H1 (cell line): ENCODE measurements around the gene SLC38A8. TPM values are rescaled to one million over a fixed set of nuclear protein-coding genes. Genes with fewer than 3 reads are reported as not detected.

Experiments
- CTCF ChIA-PET: fragments of 300-600 bp; sonication (Branson Sonifier 250); formaldehyde crosslinking; loops from one replicate; lab custom pipeline; 2021; ENCODE audit not compliant: partially characterized antibody; lab: Charles Lee
- POLR2A ChIA-PET: fragments of 300-600 bp; sonication (Branson Sonifier 250); formaldehyde crosslinking; loops from one replicate; lab custom pipeline; 2021; ENCODE audit warnings: inconsistent platforms; ENCODE audit not compliant: partially characterized antibody; lab: Charles Lee
- DNase-seq, 2 experiments: peaks; one replicate each; pipeline versions ENCODE4 v3.0.0 to v3.0.0-alpha.2; 2010 to 2022; ENCODE audit warnings: low spot score in 2 of 2, low read depth in 1 of 2, mixed read lengths in 1 of 2
- FAIRE-seq: peaks from 2 replicates; lab custom pipeline; 2011; peaks lifted over from hg19 to GRCh38; lab: Jason Lieb, UNC
- H2AFZ ChIP-seq: 2 replicates; pipeline ENCODE4 v1.8.1; 2012; ENCODE audit warnings: low read length, inconsistent platforms
- H2AK5ac ChIP-seq: 2 replicates; pipeline ENCODE4 v1.6.1; 2013; ENCODE audit warnings: low read depth, low read length
- H2BK120ac ChIP-seq: replicated peaks from 2 replicates; pipeline ENCODE3; 2013; ENCODE audit warnings: low read depth, low read length, inconsistent platforms
- H2BK12ac ChIP-seq: 2 replicates; pipeline ENCODE4 v1.6.1; 2013; ENCODE audit warnings: low read depth, low read length
- H2BK15ac ChIP-seq: 2 replicates; pipeline ENCODE4 v1.6.1; 2013; ENCODE audit warnings: low read length
- H2BK20ac ChIP-seq: 2 replicates; pipeline ENCODE4 v1.6.1; 2013; ENCODE audit warnings: low read length
- H2BK5ac ChIP-seq: 2 replicates; pipeline ENCODE4 v1.6.1; 2013; ENCODE audit warnings: low read depth, low read length
- H3K14ac ChIP-seq: 2 replicates; pipeline ENCODE4 v1.6.1; 2013; ENCODE audit warnings: inconsistent platforms; ENCODE audit not compliant: insufficient read length
- H3K18ac ChIP-seq: 2 replicates; pipeline ENCODE4 v1.6.1; 2013; ENCODE audit warnings: low read length; ENCODE audit errors: extremely low read depth
- H3K23ac ChIP-seq: 2 replicates; pipeline ENCODE4 v1.6.1; 2013; ENCODE audit warnings: inconsistent platforms; ENCODE audit not compliant: insufficient read length
- H3K23me2 ChIP-seq: 2 replicates; pipeline ENCODE4 v1.6.1; 2013; ENCODE audit warnings: low read depth, low read length
- H3K27ac ChIP-seq: 2 replicates; pipeline ENCODE4 v1.6.1; 2011; ENCODE audit warnings: low read depth, low read length, inconsistent platforms
- H3K27me3 ChIP-seq, 4 experiments: replicated peaks in 1 of 4; 1 replicate in 1 of 4; 2 replicates in 3 of 4; pipeline versions ENCODE4 v1.6.1 to v1.8.1; 2011 to 2013; ENCODE audit warnings: low read length in 3 of 4, mild to moderate bottlenecking in 3 of 4, inconsistent platforms in 2 of 4, mixed read lengths in 2 of 4, moderate library complexity in 1 of 4; ENCODE audit not compliant: control insufficient read depth in 3 of 4, insufficient read depth in 3 of 4; ENCODE audit errors: extremely low read depth in 1 of 4
- H3K36me3 ChIP-seq, 4 experiments: 2 replicates each; pipeline versions ENCODE4 v1.6.1 to v1.8.1; 2011 to 2013; ENCODE audit warnings: mild to moderate bottlenecking in 4 of 4, low read length in 3 of 4, moderate library complexity in 2 of 4, control low read depth in 1 of 4, inconsistent platforms in 1 of 4; ENCODE audit not compliant: insufficient read depth in 4 of 4, control insufficient read depth in 2 of 4
- H3K4ac ChIP-seq: replicated peaks from 2 replicates; pipeline ENCODE3; 2013; ENCODE audit warnings: low read length, low read depth, mixed read lengths, inconsistent platforms; ENCODE audit not compliant: insufficient read length
- H3K4me1 ChIP-seq, 4 experiments: replicated peaks in 1 of 4; 1 replicate in 1 of 4; 2 replicates in 3 of 4; pipeline versions ENCODE4 v1.6.1 to v1.8.1; 2011 to 2013; ENCODE audit warnings: low read length in 3 of 4, inconsistent platforms in 2 of 4, mixed read lengths in 1 of 4; ENCODE audit not compliant: insufficient read depth in 4 of 4, control insufficient read depth in 3 of 4
- H3K4me2 ChIP-seq, 2 experiments: 2 replicates each; pipeline versions ENCODE4 v1.6.1 to v1.8.1; 2011 to 2013; ENCODE audit warnings: low read depth in 2 of 2, low read length in 2 of 2, control low read depth in 1 of 2, inconsistent platforms in 1 of 2, mild to moderate bottlenecking in 1 of 2; ENCODE audit not compliant: insufficient read depth in 1 of 2
- H3K4me3 ChIP-seq, 4 experiments: fragments of 200-600, 300-600 bp in 1 of 4; sonication (generic), shearing (Covaris generic), sonication (Bioruptor Twin) in 1 of 4; 2 replicates each; pipeline versions ENCODE4 v1.5.1 to v1.8.1; 2011 to 2016; ENCODE audit warnings: low read length in 4 of 4, low read depth in 3 of 4, control low read depth in 2 of 4, inconsistent platforms in 2 of 4, mild to moderate bottlenecking in 2 of 4, mixed read lengths in 1 of 4, moderate library complexity in 1 of 4; ENCODE audit not compliant: insufficient read depth in 2 of 4; ENCODE audit errors: extremely low read depth in 1 of 4
- H3K56ac ChIP-seq: replicated peaks from 2 replicates; pipeline ENCODE3; 2013; ENCODE audit warnings: low read depth, mild to moderate bottlenecking, mixed read lengths, low read length, inconsistent platforms; ENCODE audit not compliant: insufficient read length
- H3K79me1 ChIP-seq: 2 replicates; pipeline ENCODE4 v1.6.1; 2013; ENCODE audit warnings: low read depth, low read length, control low read depth
- H3K79me2 ChIP-seq, 2 experiments: 2 replicates each; pipeline versions ENCODE4 v1.6.1 to v1.8.1; 2012 to 2013; ENCODE audit warnings: low read length in 2 of 2, mild to moderate bottlenecking in 2 of 2, inconsistent platforms in 1 of 2; ENCODE audit not compliant: insufficient read depth in 2 of 2, control insufficient read depth in 1 of 2
- H3K9ac ChIP-seq, 4 experiments: replicated peaks in 1 of 4; 1 replicate in 1 of 4; 2 replicates in 3 of 4; pipeline versions ENCODE4 v1.6.1 to v1.8.1; 2011 to 2013; ENCODE audit warnings: low read depth in 3 of 4, low read length in 3 of 4, control low read depth in 2 of 4, mild to moderate bottlenecking in 2 of 4, moderate library complexity in 2 of 4, inconsistent platforms in 1 of 4; ENCODE audit errors: extremely low read depth in 1 of 4
- H3K9me3 ChIP-seq, 2 experiments: 2 replicates each; pipeline versions ENCODE4 v1.6.1 to v1.8.1; 2012 to 2013; ENCODE audit warnings: mild to moderate bottlenecking in 2 of 2, moderate library complexity in 2 of 2, control low read depth in 1 of 2, inconsistent platforms in 1 of 2, low read depth in 1 of 2, low read length in 1 of 2, mixed read lengths in 1 of 2; ENCODE audit not compliant: insufficient read depth in 2 of 2
- H4K20me1 ChIP-seq, 2 experiments: replicated peaks in 1 of 2; 2 replicates each; pipeline versions ENCODE3 to v1.8.1; 2011 to 2013; ENCODE audit warnings: inconsistent platforms in 2 of 2, low read length in 2 of 2, mild to moderate bottlenecking in 1 of 2; ENCODE audit not compliant: insufficient read depth in 2 of 2, control insufficient read depth in 1 of 2
- H4K5ac ChIP-seq: 2 replicates; pipeline ENCODE4 v1.6.1; 2013; ENCODE audit warnings: low read length, low read depth, mixed read lengths, inconsistent platforms; ENCODE audit not compliant: insufficient read length
- H4K8ac ChIP-seq: 2 replicates; pipeline ENCODE4 v1.8.0; 2013; ENCODE audit warnings: mild to moderate bottlenecking, moderate library complexity, low read length, inconsistent platforms; ENCODE audit not compliant: insufficient read depth; ENCODE audit errors: extremely low read depth
- H4K91ac ChIP-seq: replicated peaks from 2 replicates; pipeline ENCODE3; 2013; ENCODE audit warnings: low read length, mixed read lengths, inconsistent platforms; ENCODE audit not compliant: insufficient read length
- CBX5 ChIP-seq: fragments of 300-800, 300-1000 bp; sonication (generic); IDR thresholded peaks from 2 replicates; pipeline ENCODE4 v1.7.1; 2016; ENCODE audit warnings: antibody characterized with exemption, low read length, low read depth
- CHD2 ChIP-seq: IDR thresholded peaks from 2 replicates; pipeline ENCODE4 v1.6.1; 2012; ENCODE audit warnings: low read length, improper control_type of control experiment
- CTBP2 ChIP-seq: IDR thresholded peaks from 2 replicates; pipeline ENCODE4 v1.7.0; 2011; ENCODE audit warnings: borderline replicate concordance, mild to moderate bottlenecking, moderate library complexity, mixed read lengths, low read length; ENCODE audit not compliant: insufficient read depth, insufficient read length
- EGR1 ChIP-seq: IDR thresholded peaks from 2 replicates; pipeline ENCODE4 v1.6.1; 2011; ENCODE audit warnings: low read depth, low read length, borderline replicate concordance
- EP300 ChIP-seq, 2 experiments: IDR thresholded peaks; 1 replicate in 1 of 2; 2 replicates in 1 of 2; pipeline ENCODE4 v1.6.1; 2011 to 2012; ENCODE audit warnings: low read depth in 2 of 2, low read length in 2 of 2, mild to moderate bottlenecking in 2 of 2, borderline replicate concordance in 1 of 2, inconsistent platforms in 1 of 2, moderate library complexity in 1 of 2
- KDM5A ChIP-seq: fragments of 200-600 bp; IDR thresholded peaks from 2 replicates; pipeline ENCODE4 v1.7.1; 2012; ENCODE audit warnings: mild to moderate bottlenecking, low read length, inconsistent platforms, mixed read lengths
- NANOG ChIP-seq: IDR thresholded peaks from 2 replicates; pipeline ENCODE4 v1.6.1; 2011; ENCODE audit warnings: low read length, low read depth, mild to moderate bottlenecking, inconsistent platforms; ENCODE audit not compliant: insufficient read depth, poor library complexity, severe bottlenecking
- RXRA ChIP-seq: IDR thresholded peaks from 2 replicates; pipeline ENCODE4 v1.6.1; 2011; ENCODE audit warnings: low read depth, mild to moderate bottlenecking, low read length, moderate library complexity; ENCODE audit not compliant: insufficient read depth
- SIX5 ChIP-seq: IDR thresholded peaks from 2 replicates; pipeline ENCODE4 v1.6.1; 2011; ENCODE audit warnings: mild to moderate bottlenecking, low read depth, low read length
- SRF ChIP-seq: IDR thresholded peaks from 2 replicates; pipeline ENCODE4 v1.6.1; 2011; ENCODE audit warnings: mild to moderate bottlenecking, low read depth, low read length, moderate library complexity
- TAF7 ChIP-seq: optimal IDR thresholded peaks from 2 replicates; pipeline ENCODE3; 2011; ENCODE audit warnings: low read depth, mild to moderate bottlenecking, inconsistent platforms, low read length, moderate library complexity, borderline replicate concordance
- TEAD4 ChIP-seq: IDR thresholded peaks from 2 replicates; pipeline ENCODE4 v1.6.1; 2012; ENCODE audit warnings: low read depth, low read length, inconsistent platforms, mixed read lengths
- WGBS, 2 experiments: shearing (Covaris generic) in 1 of 2; methylation state at CpG; one replicate each; pipeline versions ENCODE4 v1.1.6 to v1.1.7; 2013 to 2015; ENCODE audit warnings: low lambda C conversion rate in 2 of 2, mixed read lengths in 2 of 2, inconsistent platforms in 1 of 2, low coverage in 1 of 2, missing lambda C conversion rate in 1 of 2; ENCODE audit not compliant: insufficient replicate concordance in 2 of 2, insufficient coverage in 1 of 2, insufficient read length in 1 of 2; ENCODE audit errors: extremely low coverage in 1 of 2, missing lambda C conversion rate in 1 of 2; 5-methylcytosine and 5-hydroxymethylcytosine counted together
- polyA plus RNA-seq, 7 experiments: library from polyadenylated mRNA; depleted of rRNA in 3 of 7; stranded (reverse) in 5 of 7; unstranded in 2 of 7; fragments of >200 nt in 5 of 7; fragments of 200-250 nt in 2 of 7; gene quantifications; 1 replicate in 5 of 7; 2 replicates in 1 of 7; 4 replicates in 1 of 7; pipeline versions ENCODE4 v1.2.1 to v1.2.3, GENCODE V29; 2011 to 2013; ENCODE audit warnings: missing spikeins in 2 of 7, mixed read lengths in 2 of 7
- total RNA-seq: library from RNA; stranded (reverse); fragmentation: NEBNext Ultra II Directional; extraction: Animal tissue kit (Norgen Biotek cat#: 25700); gene quantifications from 2 replicates; pipeline ENCODE4 v1.2.1, GENCODE V29; 2021

The SLC38A8 gene
- total and polyA plus RNA-seq, 2 of the 8 experiments (the other 6 are each of a cell fraction or from before 2014, with no cell fraction given), result 0.08 TPM; not detected in 1

DNA sequence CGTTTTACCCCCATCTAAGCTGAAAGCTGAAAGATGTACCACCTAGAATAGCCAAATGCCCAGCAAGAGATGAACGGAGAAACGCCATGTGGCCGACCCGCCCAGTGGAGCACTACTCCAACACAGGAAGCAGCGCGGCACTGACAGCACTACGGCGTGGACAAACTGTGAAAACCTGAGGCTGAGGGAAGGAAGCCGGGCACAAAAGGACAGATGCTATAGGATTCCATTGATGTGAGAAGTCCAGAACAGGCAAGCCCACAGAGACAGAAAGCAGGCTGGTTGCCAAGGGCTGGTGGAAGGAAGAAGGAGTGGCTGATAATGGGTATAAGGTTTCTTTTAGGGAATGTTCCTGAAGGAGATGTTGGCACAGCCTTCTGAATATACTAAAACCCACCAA, 29.4 kb upstream of the SLC38A8 start:
- H2BK12ac ChIP-seq, result no peak overlapping the region
- H3K14ac ChIP-seq, result no peak overlapping the region
- H3K4ac ChIP-seq, result no peak overlapping the region
- no peaks in the 10 kb centered on the region for H3K27me3 ChIP-seq
- H3K27ac ChIP-seq, result no peak overlapping the region
- H3K18ac ChIP-seq, result no peak overlapping the region
- H2BK120ac ChIP-seq, result no peak overlapping the region
- H3K36me3 ChIP-seq, result peaks cover 16 to 65% (median 41%) of the 10 kb centered on the region in 4 experiments; a peak in 7 of 8 replicates
- TF ChIP-seq CHD2 (no peak), KDM5A (no peak), TEAD4 (no peak), CBX5 (no peak), SIX5 (no peak), CTBP2 (no peak), RXRA (no peak), SRF (no peak), EP300 (IDR thresholded peaks at IDR 0.05; ENCODE audit: borderline replicate concordance in 1 of 2, low read depth in 2 of 2, low read length in 2 of 2) (no peak), TAF7 (no peak), NANOG (no peak), EGR1 (no peak)
- H4K91ac ChIP-seq, result no peak overlapping the region
- H2BK15ac ChIP-seq, result no peak overlapping the region
- peaks cover 1 to 2% of the 10 kb centered on the region in 2 experiments for H4K20me1 ChIP-seq
- CTCF ChIA-PET, result no interaction called here
- POLR2A ChIA-PET, result no interaction called here
- no peaks in the 10 kb centered on the region for H3K4me1 ChIP-seq
- H2AFZ ChIP-seq, result no peak overlapping the region
- no peak overlapping the region for H2AK5ac ChIP-seq
- no peak overlapping the region; a peak in 1 of 7 replicates for H3K9ac ChIP-seq
- 93% methylated on average over 10 of the region's 10 CpGs; no CpG with 5 or more reads in 1 of the 2 experiments for WGBS, 2 experiments
- FAIRE-seq (no peak), DNase-seq (no peak)
- H3K79me1 ChIP-seq, result no peaks in the 10 kb centered on the region; the same call in 1 of the 2 replicates
- H2BK20ac ChIP-seq, result no peak overlapping the region
- H3K4me3 ChIP-seq, result no peak overlapping the region
- H3K23me2 ChIP-seq, result no peaks in the 10 kb centered on the region
- no peak overlapping the region for H3K4me2 ChIP-seq
- H4K5ac ChIP-seq, result no peak overlapping the region
- H3K9me3 ChIP-seq, result no peaks in the 10 kb centered on the region
- H3K79me2 ChIP-seq, result no peaks in the 10 kb centered on the region
- no peak overlapping the region for H2BK5ac ChIP-seq
- H3K56ac ChIP-seq, result no peak overlapping the region
- H3K23ac ChIP-seq, result no peak overlapping the region
- no peak overlapping the region for H4K8ac ChIP-seq
